Fibroblast of lung (primary cell): ENCODE results near the gene JMJD7. TPM values are rescaled to one million over a fixed set of nuclear protein-coding genes. Genes with fewer than 3 reads are reported as not detected.

Experiments used
- DNase-seq, 2 donors: peaks; one replicate each; pipeline versions ENCODE4 v3.0.0 to v3.0.0-alpha.2; 2010; ENCODE audit warnings: low read depth in 2 of 2
- H2AFZ ChIP-seq: 2 replicates; pipeline ENCODE4 v1.5.1; 2012; ENCODE audit warnings: low read length, control low read depth, inconsistent platforms
- H3K27ac ChIP-seq: 2 replicates; pipeline ENCODE4 v1.5.1; 2011; ENCODE audit warnings: low read length, control low read depth; ENCODE audit not compliant: insufficient read depth
- H3K27me3 ChIP-seq: 2 replicates; pipeline ENCODE4 v1.5.1; 2011; ENCODE audit warnings: mild to moderate bottlenecking, low read length; ENCODE audit not compliant: control insufficient read depth, insufficient read depth
- H3K36me3 ChIP-seq: 2 replicates; pipeline ENCODE4 v1.5.1; 2011; ENCODE audit warnings: low read length; ENCODE audit not compliant: control insufficient read depth, insufficient read depth
- H3K4me1 ChIP-seq: 2 replicates; pipeline ENCODE4 v1.5.1; 2011; ENCODE audit warnings: low read length; ENCODE audit not compliant: control insufficient read depth, insufficient read depth; ENCODE audit errors: extremely low read depth
- H3K4me2 ChIP-seq: 2 replicates; pipeline ENCODE4 v1.5.1; 2011; ENCODE audit warnings: low read length, control low read depth; ENCODE audit not compliant: insufficient read depth; ENCODE audit errors: extremely low read depth
- H3K4me3 ChIP-seq, 4 experiments: fragments of 200-600 bp in 1 of 4; sonication (generic) in 1 of 4; replicated peaks in 1 of 4; 2 replicates each; pipeline ENCODE4 v1.5.1; 2011 to 2016; ENCODE audit warnings: low read length in 4 of 4, low read depth in 3 of 4, mild to moderate bottlenecking in 3 of 4, control low read depth in 2 of 4, inconsistent platforms in 1 of 4, mixed read lengths in 1 of 4; ENCODE audit not compliant: insufficient read depth in 1 of 4; ENCODE audit errors: control extremely low read depth in 1 of 4
- H3K79me2 ChIP-seq: 2 replicates; pipeline ENCODE4 v1.5.1; 2012; ENCODE audit warnings: mild to moderate bottlenecking, low read length, inconsistent platforms; ENCODE audit not compliant: control insufficient read depth, insufficient read depth
- H3K9ac ChIP-seq: 2 replicates; pipeline ENCODE4 v1.5.1; 2011; ENCODE audit warnings: mild to moderate bottlenecking, low read length, control low read depth; ENCODE audit not compliant: insufficient read depth
- H3K9me3 ChIP-seq: 2 replicates; pipeline ENCODE4 v1.5.1; 2012; ENCODE audit warnings: low read depth, low read length; ENCODE audit not compliant: control insufficient read depth, insufficient read depth
- H4K20me1 ChIP-seq: 2 replicates; pipeline ENCODE4 v1.5.1; 2011; ENCODE audit warnings: low read length; ENCODE audit not compliant: control insufficient read depth, insufficient read depth; ENCODE audit errors: extremely low read depth
- CTCF ChIP-seq, 2 donors: IDR thresholded peaks in 1 of 2; conservative IDR thresholded peaks in 1 of 2; 1 replicate in 1 of 2; 2 replicates in 1 of 2; pipeline ENCODE4 v1.5.1; 2011 to 2012; ENCODE audit warnings: low read length in 2 of 2, control low read depth in 1 of 2, inconsistent platforms in 1 of 2, low read depth in 1 of 2, mild to moderate bottlenecking in 1 of 2
- EZH2 ChIP-seq: IDR thresholded peaks from 2 replicates; pipeline ENCODE4 v1.5.1; 2012; ENCODE audit warnings: low read length, control low read depth, mild to moderate bottlenecking; ENCODE audit errors: missing control alignments
- polyA plus RNA-seq, 2 donors: library from polyadenylated mRNA; depleted of rRNA in 1 of 2; stranded (reverse) in 1 of 2; unstranded in 1 of 2; fragments of >200 nt; gene quantifications; 2 replicates each; pipeline ENCODE4 v1.2.1, GENCODE V29; 2011 to 2012; ENCODE audit warnings: missing spikeins in 1 of 2
- total RNA-seq: library from RNA; depleted of rRNA; stranded (reverse); fragments of >200 nt; gene quantifications from 2 replicates; pipeline ENCODE4 v1.2.1, GENCODE V29; 2014

The JMJD7 gene
- total and polyA plus RNA-seq, 2 donors (not counting 1 experiment from before 2014, with no cell fraction given): 2.2 to 4.0 TPM

GRCh38 chr15:41849204-41849603, 21.3 kb downstream of the JMJD7 start:
- Histone ChIP-seq H3K4me2 (no peak overlapping the region), H3K9me3 (no peaks in the 10 kb centered on the region), H3K9ac (no peak overlapping the region), H2AFZ (no peak overlapping the region), H3K27me3 (no peaks in the 10 kb centered on the region), H3K4me3 (no peak overlapping the region), H3K4me1 (no peaks in the 10 kb centered on the region), H3K27ac (no peak overlapping the region), H3K79me2 (no peaks in the 10 kb centered on the region), H3K36me3 (peaks cover 2% of the 10 kb centered on the region), H4K20me1 (no peaks in the 10 kb centered on the region)
- no peak for DNase-seq
- TF ChIP-seq EZH2: no peak
- no peak for TF ChIP-seq CTCF (conservative IDR thresholded peaks at IDR 0.05 in 1 of 2, IDR thresholded peaks at IDR 0.05 in 1 of 2; ENCODE audit: low read depth in 1 of 2, low read length in 2 of 2)

GRCh38 chr15:41849861-41850260, 22.0 kb downstream of the JMJD7 start:
- Histone ChIP-seq H3K9me3 (no peaks in the 10 kb centered on the region), H3K27ac (no peak overlapping the region), H3K36me3 (peaks cover 2% of the 10 kb centered on the region), H3K79me2 (no peaks in the 10 kb centered on the region), H2AFZ (no peak overlapping the region), H3K4me3 (no peak overlapping the region), H3K27me3 (no peaks in the 10 kb centered on the region), H3K4me1 (no peaks in the 10 kb centered on the region), H4K20me1 (no peaks in the 10 kb centered on the region), H3K9ac (no peak overlapping the region), H3K4me2 (no peak overlapping the region)
- DNase-seq: no peak
- TF ChIP-seq CTCF (conservative IDR thresholded peaks at IDR 0.05 in 1 of 2, IDR thresholded peaks at IDR 0.05 in 1 of 2; ENCODE audit: low read depth in 1 of 2, low read length in 2 of 2): no peak
- TF ChIP-seq EZH2: no peak

GRCh38 chr15:41850482-41851166, 22.7 kb downstream of the JMJD7 start:
- H3K27me3 ChIP-seq: no peaks in the 10 kb centered on the region
- no peak overlapping the region for H2AFZ ChIP-seq
- no peaks in the 10 kb centered on the region for H4K20me1 ChIP-seq
- H3K4me1 ChIP-seq: no peaks in the 10 kb centered on the region
- H3K36me3 ChIP-seq: peaks cover 2% of the 10 kb centered on the region
- no peak overlapping the region for H3K9ac ChIP-seq
- H3K9me3 ChIP-seq: no peaks in the 10 kb centered on the region
- H3K4me3 ChIP-seq: no peak overlapping the region
- no peak overlapping the region for H3K4me2 ChIP-seq
- no peak for DNase-seq
- H3K79me2 ChIP-seq: no peaks in the 10 kb centered on the region
- H3K27ac ChIP-seq: no peak overlapping the region
- no peak for TF ChIP-seq CTCF (conservative IDR thresholded peaks at IDR 0.05 in 1 of 2, IDR thresholded peaks at IDR 0.05 in 1 of 2; ENCODE audit: low read depth in 1 of 2, low read length in 2 of 2)
- TF ChIP-seq EZH2: no peak
